ENCODE results near the gene LRRC31.

LRRC31 gene

GRCh38 chr3:169861871-169862270 lies 7.9 kb downstream of the LRRC31 start:
- no peak for DNase-seq

GRCh38 chr3:169857811-169858210 lies 11.9 kb downstream of the LRRC31 start:
- no peak for DNase-seq

GRCh38 chr3:169855514-169855913 lies 14.2 kb downstream of the LRRC31 start:
- no peak for DNase-seq

GRCh38 chr3:169850618-169851017 lies 19.1 kb downstream of the LRRC31 start:
- DNase-seq = no peak

GRCh38 chr3:169848741-169849140 lies 21.0 kb downstream of the LRRC31 start:
- no peak for DNase-seq

GRCh38 chr3:169847896-169848295 lies 21.8 kb downstream of the LRRC31 start:
- no peak for DNase-seq

GRCh38 chr3:169846458-169847193 lies 23.1 kb downstream of the LRRC31 start:
- DNase-seq = no peak

GRCh38 chr3:169842960-169843359 lies 26.8 kb downstream of the LRRC31 start:
- no peak for DNase-seq

- DNase-seq = no peak
These were observed 28.6 kb downstream of the LRRC31 start for GRCh38 chr3:169841171-169841570.

- DNase-seq = no peak
These were observed 31.2 kb downstream of the LRRC31 start for GRCh38 chr3:169838511-169839030.

GRCh38 chr3:169836942-169837275 lies 32.8 kb downstream of the LRRC31 start:
- no peak for DNase-seq

- DNase-seq = no peak
These were observed 33.4 kb downstream of the LRRC31 start for GRCh38 chr3:169836078-169836941.

- DNase-seq = no peak
These were observed 34.2 kb downstream of the LRRC31 start for GRCh38 chr3:169835533-169835932.

- DNase-seq = no peak
These were observed 42.0 kb downstream of the LRRC31 start for GRCh38 chr3:169827712-169828111.

- no peak for DNase-seq
These were observed 44.4 kb downstream of the LRRC31 start for GRCh38 chr3:169825316-169825715.

- DNase-seq = no peak
These were observed 46.8 kb downstream of the LRRC31 start for GRCh38 chr3:169822983-169823382.

GRCh38 chr3:169822540-169822939 lies 47.2 kb downstream of the LRRC31 start:
- no peak for DNase-seq

GRCh38 chr3:169822091-169822490 lies 47.6 kb downstream of the LRRC31 start:
- DNase-seq = no peak

- no peak for DNase-seq
These were observed 51.4 kb downstream of the LRRC31 start for GRCh38 chr3:169818316-169818715.

GRCh38 chr3:169815590-169816150 lies 54.1 kb downstream of the LRRC31 start:
- no peak for DNase-seq

- peak; percentile 40 to 74 (median 57) for DNase-seq
These were observed 55.8 kb downstream of the LRRC31 start for GRCh38 chr3:169813757-169814517.

GRCh38 chr3:169813278-169813677 lies 56.5 kb downstream of the LRRC31 start:
- DNase-seq = no peak

Data from T-helper 1 cell (primary cell).